ENCODE results near the gene WWC2.

Gene WWC2

GRCh38 chr4:183354219-183354618 lies 255.2 kb downstream of the WWC2 start:
- no peak for DNase-seq (ENCODE audit: low read depth)

GRCh38 chr4:183355405-183355804 lies 256.3 kb downstream of the WWC2 start:
- no peak for DNase-seq (ENCODE audit: low read depth)

GRCh38 chr4:183356173-183356830 lies 257.2 kb downstream of the WWC2 start:
- DNase-seq (ENCODE audit: low read depth): no peak

GRCh38 chr4:183356931-183357675 lies 258.0 kb downstream of the WWC2 start:
- no peak for DNase-seq (ENCODE audit: low read depth)

- no peak for DNase-seq (ENCODE audit: low read depth)
Measured at GRCh38 chr4:183358215-183358755, 259.2 kb downstream of the WWC2 start.

- DNase-seq (ENCODE audit: low read depth): no peak
Measured at GRCh38 chr4:183360161-183360919, 261.3 kb downstream of the WWC2 start.

- DNase-seq (ENCODE audit: low read depth): no peak
Measured at GRCh38 chr4:183362036-183362435, 263.0 kb downstream of the WWC2 start.

GRCh38 chr4:183362916-183363542 lies 264.0 kb downstream of the WWC2 start:
- no peak for DNase-seq (ENCODE audit: low read depth)

- no peak for DNase-seq (ENCODE audit: low read depth)
Measured at GRCh38 chr4:183364025-183364424, 265.0 kb downstream of the WWC2 start.

GRCh38 chr4:183366206-183366835 lies 267.3 kb downstream of the WWC2 start:
- no peak for DNase-seq (ENCODE audit: low read depth)

GRCh38 chr4:183369073-183369472 lies 270.0 kb downstream of the WWC2 start:
- no peak for DNase-seq (ENCODE audit: low read depth)

Measured in stimulated activated CD8-positive, alpha-beta memory T cell treated with anti-CD3 and anti-CD28 coated beads, Interleukin-4, amount 100 ng/mL, for 24 hours (primary cell).